T-helper 1 cell treated with Interleukin-12 subunit alpha and Interleukin-12 subunit beta and Interleukin-4 antibody, amounts not matched to agents 30 μg/mL and 1 μg/mL, for 36 hours (primary cell): ENCODE data around the gene QKI.
"Not testable (repeated sequence)": the region's sequence is repeated elsewhere in the genome, so short reads cannot be mapped to it uniquely, and the experiment has no call there.

ENCODE experiments used
- H3K27ac Mint-ChIP-seq: one replicate; pipeline ENCODE4 v1.8.0; 2021; ENCODE audit warnings: mild to moderate bottlenecking, mixed read lengths
- H3K27me3 Mint-ChIP-seq: one replicate; pipeline ENCODE4 v1.8.0; 2021; ENCODE audit warnings: low read depth, mixed read lengths
- H3K36me3 Mint-ChIP-seq: one replicate; pipeline ENCODE4 v1.8.0; 2021; ENCODE audit warnings: low read depth, mixed read lengths
- H3K4me1 Mint-ChIP-seq: one replicate; pipeline ENCODE4 v1.8.0; 2021; ENCODE audit warnings: low read depth, mixed read lengths
- H3K4me3 Mint-ChIP-seq: one replicate; pipeline ENCODE4 v1.8.0; 2021; ENCODE audit warnings: mild to moderate bottlenecking, moderate library complexity, mixed read lengths
- H3K9me3 Mint-ChIP-seq: one replicate; pipeline ENCODE4 v1.8.0; 2021; ENCODE audit warnings: mixed read lengths

Gene QKI

DNA sequence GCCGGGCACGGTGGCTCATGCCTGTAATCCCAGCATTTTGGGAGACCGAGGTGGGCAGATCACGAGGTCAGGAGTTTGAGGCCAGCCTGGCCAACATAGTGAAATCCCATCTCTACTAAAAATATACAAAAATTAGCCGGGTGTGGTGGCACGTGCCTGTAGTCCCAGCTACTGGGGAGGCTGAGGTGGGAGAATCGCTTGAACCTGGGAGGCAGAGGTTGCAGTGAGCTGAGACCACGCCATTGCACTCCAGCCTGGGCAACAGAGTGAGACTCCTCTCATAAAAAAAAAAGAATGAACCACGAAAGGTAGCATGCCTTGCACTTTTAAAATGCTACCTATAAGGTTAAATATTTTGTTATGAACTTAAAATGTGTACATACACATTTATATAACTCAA lies 19.0 kb downstream of the QKI start:
- H3K4me1 Mint-ChIP-seq = peaks cover 13% of the 10 kb centered on the region
- not testable (repeated sequence) for H3K36me3 Mint-ChIP-seq, H3K9me3 Mint-ChIP-seq, H3K27me3 Mint-ChIP-seq, H3K4me3 Mint-ChIP-seq, H3K27ac Mint-ChIP-seq

DNA sequence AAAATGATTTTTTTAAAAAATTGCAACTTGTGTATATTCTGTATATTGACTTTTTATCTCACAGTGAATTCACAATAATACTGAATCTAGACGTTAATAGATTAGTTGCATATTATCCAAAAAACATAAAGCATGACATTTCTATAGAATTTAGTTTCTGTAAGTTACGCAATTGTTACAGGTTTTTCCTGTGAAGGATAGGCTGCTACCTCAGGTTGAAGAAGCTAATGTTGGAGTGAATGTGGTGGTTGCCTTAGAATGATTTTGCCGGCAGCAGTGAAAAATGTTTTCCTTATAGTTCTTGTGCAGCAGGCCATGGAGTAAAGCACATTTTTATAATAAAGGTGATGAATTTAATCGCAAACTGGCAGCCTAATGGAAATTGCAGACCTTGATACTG lies 20.5 kb downstream of the QKI start:
- H3K4me1 Mint-ChIP-seq = peaks cover 16% of the 10 kb centered on the region
- H3K36me3 Mint-ChIP-seq = peaks cover 2% of the 10 kb centered on the region
- no peak overlapping the region for H3K27ac Mint-ChIP-seq
- no peaks in the 10 kb centered on the region for H3K27me3 Mint-ChIP-seq
- H3K9me3 Mint-ChIP-seq = no peaks in the 10 kb centered on the region
- H3K4me3 Mint-ChIP-seq = no peak overlapping the region

DNA sequence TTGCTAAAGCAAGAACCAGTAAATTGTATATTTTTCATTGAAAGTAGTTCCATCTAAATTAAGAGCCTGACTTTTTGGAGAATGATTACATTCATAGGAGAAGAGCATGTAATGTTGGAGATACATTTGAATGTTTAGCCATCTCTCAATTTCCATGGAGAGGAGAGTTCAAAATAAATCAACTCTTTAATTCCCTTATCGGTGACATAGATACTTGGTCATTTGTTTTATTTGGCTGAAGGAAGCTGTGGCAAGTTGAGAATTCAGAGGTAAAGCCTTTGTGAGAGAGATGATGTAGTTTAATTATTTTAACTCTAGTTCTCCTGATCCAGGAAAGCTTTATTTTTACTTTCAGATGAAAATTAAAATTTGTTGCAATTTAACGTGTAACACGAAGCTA lies 22.3 kb downstream of the QKI start:
- Mint-ChIP-seq H3K27ac (no peak overlapping the region), H3K9me3 (no peaks in the 10 kb centered on the region), H3K27me3 (no peaks in the 10 kb centered on the region), H3K36me3 (peaks cover 2% of the 10 kb centered on the region), H3K4me1 (peaks cover 15% of the 10 kb centered on the region), H3K4me3 (no peak overlapping the region)

DNA sequence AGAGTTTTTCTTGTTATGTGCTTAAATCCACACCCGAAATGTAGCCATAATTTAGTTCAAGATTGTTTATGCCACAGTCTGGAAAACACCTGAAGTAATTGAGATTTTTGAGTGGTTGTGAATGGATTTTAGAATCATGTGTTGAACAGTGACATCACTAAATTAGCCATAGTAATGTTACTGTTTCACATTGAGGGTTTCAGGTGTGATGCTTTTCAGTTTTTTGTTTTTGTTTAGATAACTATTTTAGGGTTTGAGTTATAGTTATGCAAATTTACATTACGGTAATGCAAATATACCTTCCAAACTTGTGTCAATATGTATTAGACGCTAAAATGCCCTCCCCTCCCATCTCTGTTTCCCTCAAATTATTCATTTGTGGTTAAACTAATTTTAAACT lies 22.9 kb downstream of the QKI start:
- Mint-ChIP-seq H3K4me1 (peaks cover 17% of the 10 kb centered on the region), H3K36me3 (peaks cover 2% of the 10 kb centered on the region), H3K27ac (no peak overlapping the region), H3K9me3 (no peaks in the 10 kb centered on the region), H3K27me3 (no peaks in the 10 kb centered on the region), H3K4me3 (no peak overlapping the region)

DNA sequence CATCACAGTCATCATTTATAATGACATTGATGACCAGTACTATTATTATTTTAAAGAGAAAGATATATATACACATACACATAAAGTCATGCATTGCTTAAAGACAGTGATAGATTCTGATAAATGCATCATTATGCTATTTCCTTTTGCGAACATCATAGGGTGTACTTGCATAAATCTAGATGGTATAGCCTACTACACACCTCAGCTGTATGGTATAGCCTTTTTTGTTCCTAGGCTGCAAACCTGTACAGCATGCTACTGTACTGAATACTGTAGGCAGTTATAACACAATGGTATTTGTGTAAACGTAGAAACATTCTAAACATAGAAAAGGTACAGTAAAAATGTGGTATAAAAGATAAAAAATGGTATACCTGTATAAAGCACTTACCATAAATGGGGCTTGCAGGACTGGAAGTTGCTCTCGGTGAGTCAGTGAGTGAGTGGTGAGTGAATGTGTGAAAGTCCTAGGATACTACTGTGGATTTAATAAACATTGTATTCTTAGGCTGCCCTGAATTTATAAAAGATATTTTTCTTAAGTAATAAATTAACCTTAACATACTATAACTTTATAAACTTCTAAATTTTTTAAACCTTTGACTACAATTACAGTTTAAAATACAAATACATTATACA lies 23.9 kb downstream of the QKI start:
- Mint-ChIP-seq H3K27ac (no peak overlapping the region), H3K9me3 (no peaks in the 10 kb centered on the region), H3K27me3 (no peaks in the 10 kb centered on the region), H3K36me3 (peaks cover 2% of the 10 kb centered on the region), H3K4me3 (no peak overlapping the region), H3K4me1 (peaks cover 15% of the 10 kb centered on the region)

DNA sequence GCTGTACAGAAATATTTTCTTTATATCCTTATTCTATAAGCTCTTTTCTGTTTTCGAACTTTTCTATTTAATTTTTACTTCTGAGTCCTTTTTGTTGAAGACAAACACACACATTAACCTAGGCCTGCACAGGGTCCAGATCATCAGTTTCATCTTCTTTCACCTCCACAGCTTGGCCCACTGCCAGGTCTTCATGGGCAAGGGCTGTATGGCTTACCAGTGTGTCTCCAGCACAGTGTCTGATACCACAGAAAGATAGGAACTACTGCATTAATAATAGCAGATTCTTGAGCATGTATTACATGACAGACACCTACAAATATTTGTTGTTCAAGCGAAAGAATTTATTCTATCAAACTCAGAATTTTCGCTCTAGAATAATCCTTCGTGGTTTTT lies 24.4 kb downstream of the QKI start:
- H3K36me3 Mint-ChIP-seq = peaks cover 2% of the 10 kb centered on the region
- no peak overlapping the region for H3K4me3 Mint-ChIP-seq
- H3K27me3 Mint-ChIP-seq = no peaks in the 10 kb centered on the region
- H3K9me3 Mint-ChIP-seq = no peaks in the 10 kb centered on the region
- H3K4me1 Mint-ChIP-seq = peaks cover 14% of the 10 kb centered on the region
- H3K27ac Mint-ChIP-seq = no peak overlapping the region

DNA sequence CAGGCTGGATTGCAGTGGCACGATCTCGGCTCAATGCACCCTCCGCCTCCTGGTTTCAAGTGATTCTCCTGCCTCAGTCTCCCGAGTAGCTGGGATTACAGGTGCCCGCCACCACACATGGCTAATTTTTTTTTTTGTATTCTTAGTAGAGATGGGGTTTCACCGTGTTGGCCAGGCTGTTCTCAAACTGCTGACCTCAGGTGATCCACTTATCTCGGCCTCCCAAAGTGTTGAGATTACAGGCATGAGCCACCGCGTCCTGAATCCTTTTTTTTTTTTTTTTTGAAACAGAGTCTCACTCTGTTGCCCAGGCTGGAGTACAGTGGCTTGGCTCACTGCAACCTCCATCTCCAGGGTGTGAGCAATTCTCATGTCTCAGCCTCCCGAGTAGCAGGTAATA lies 24.9 kb downstream of the QKI start:
- not testable (repeated sequence) for H3K4me3 Mint-ChIP-seq, H3K27ac Mint-ChIP-seq, H3K9me3 Mint-ChIP-seq, H3K27me3 Mint-ChIP-seq, H3K36me3 Mint-ChIP-seq
- H3K4me1 Mint-ChIP-seq = peaks cover 14% of the 10 kb centered on the region

DNA sequence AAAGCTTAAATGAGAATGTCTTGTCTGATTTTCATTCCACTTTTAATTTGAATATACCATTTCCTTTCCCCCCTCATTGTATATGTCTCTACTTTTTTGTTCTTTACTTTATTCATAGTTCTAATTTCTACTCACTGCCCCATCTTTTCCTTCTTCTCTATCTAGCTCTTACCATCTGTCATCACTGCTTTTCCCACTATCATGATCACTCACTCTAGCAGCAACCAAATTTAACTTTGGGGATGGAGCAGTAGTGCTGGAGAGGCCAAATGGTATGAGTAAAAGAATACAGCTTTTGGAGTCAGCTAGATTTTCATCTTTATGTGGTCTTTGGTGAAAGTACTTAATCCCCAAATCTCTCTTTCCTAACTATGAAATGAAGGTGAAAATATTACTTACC lies 25.5 kb downstream of the QKI start:
- H3K4me1 Mint-ChIP-seq = peaks cover 13% of the 10 kb centered on the region

DNA sequence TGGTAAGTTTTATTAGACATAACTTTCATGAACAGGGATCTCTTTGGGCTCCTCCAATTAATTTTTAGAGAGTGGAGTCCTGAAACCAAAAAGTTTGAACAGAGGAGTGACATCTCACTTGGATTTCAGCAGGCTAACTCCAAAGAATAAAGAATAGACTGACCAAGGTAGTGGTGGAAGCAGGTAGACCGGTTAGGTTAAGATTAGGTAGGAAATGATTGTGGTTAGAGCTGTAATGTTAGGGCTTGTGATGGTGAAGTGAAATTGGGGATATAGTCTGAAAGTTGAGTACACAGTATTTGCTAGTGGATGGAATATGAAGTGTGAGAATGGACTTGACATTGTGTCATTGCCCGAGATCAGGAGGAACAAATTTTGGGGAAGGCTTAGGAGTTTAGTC lies 27.8 kb downstream of the QKI start:
- no peaks in the 10 kb centered on the region for H3K27me3 Mint-ChIP-seq
- H3K4me1 Mint-ChIP-seq = peaks cover 16% of the 10 kb centered on the region
- H3K4me3 Mint-ChIP-seq = no peak overlapping the region
- H3K27ac Mint-ChIP-seq = no peak overlapping the region
- peaks cover 2% of the 10 kb centered on the region for H3K36me3 Mint-ChIP-seq
- H3K9me3 Mint-ChIP-seq = no peaks in the 10 kb centered on the region

More for the DNA sequence above, 25.5 kb downstream of the QKI start:
- Mint-ChIP-seq H3K27me3 (no peaks in the 10 kb centered on the region), H3K36me3 (peaks cover 2% of the 10 kb centered on the region), H3K4me3 (no peak overlapping the region), H3K9me3 (no peaks in the 10 kb centered on the region), H3K27ac (no peak overlapping the region)

DNA sequence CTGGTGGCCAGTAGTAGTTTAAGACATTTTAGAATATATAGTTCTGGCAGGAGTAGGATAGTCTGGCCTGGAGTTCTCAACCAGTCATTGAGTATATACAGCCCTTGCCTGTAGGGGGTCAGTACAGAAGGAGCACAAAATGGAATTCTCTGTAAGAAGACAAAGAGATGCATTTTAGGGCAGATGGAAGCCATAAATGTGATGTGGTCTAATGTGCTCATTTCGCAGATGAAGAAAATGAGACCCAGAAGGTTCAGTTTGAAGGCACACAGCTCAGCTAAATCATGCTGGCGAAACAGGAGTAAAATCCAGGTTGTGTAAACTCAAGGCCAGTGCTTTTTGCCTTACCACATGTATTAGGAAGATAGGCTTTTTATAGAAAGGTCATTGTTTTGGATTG lies 29.6 kb downstream of the QKI start:
- peaks cover 2% of the 10 kb centered on the region for H3K36me3 Mint-ChIP-seq
- H3K4me3 Mint-ChIP-seq = no peak overlapping the region
- H3K4me1 Mint-ChIP-seq = peaks cover 16% of the 10 kb centered on the region
- no peaks in the 10 kb centered on the region for H3K27me3 Mint-ChIP-seq
- H3K27ac Mint-ChIP-seq = no peak overlapping the region
- no peaks in the 10 kb centered on the region for H3K9me3 Mint-ChIP-seq

DNA sequence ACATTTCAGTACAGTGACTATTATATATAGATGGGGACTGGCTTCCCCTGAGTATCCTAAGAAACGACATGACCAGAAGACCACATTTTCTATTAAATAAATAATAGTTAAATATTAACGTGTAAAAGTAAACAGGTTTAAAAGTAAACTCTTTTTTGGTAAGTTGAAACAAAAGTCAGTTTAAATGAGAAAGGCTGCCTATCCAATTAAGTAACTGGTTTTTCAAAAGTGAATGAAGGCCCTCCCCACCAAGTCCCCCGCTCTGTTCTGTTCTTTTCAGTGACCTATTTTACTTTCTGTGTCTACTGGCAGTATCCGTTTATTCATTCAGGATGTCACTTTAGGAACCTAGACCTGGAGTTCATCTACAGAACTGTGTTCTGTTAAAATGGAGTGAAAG lies 32.0 kb downstream of the QKI start:
- Mint-ChIP-seq H3K4me1 (peaks cover 15% of the 10 kb centered on the region), H3K9me3 (no peaks in the 10 kb centered on the region), H3K27ac (no peak overlapping the region), H3K4me3 (no peak overlapping the region), H3K36me3 (no peaks in the 10 kb centered on the region), H3K27me3 (no peaks in the 10 kb centered on the region)

DNA sequence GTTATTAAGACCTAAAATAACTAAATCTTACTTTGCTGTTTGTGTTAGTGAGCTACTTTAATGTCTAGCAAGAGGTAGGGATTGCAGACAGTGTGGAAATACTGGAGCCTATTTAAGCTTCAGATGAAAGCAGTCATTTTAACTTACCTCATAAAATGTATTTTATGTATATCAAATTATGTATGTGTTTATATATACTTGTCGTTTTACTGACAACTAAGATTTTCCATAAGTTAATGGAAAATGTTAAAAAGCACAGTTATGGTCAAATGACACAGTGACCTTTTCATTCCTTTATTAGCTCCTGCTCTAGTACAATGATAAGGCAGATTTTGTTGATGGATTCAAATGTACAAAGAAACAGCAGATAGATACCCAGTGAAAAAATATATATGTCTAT lies 34.6 kb downstream of the QKI start:
- Mint-ChIP-seq H3K4me1 (peaks cover 6% of the 10 kb centered on the region), H3K27ac (no peak overlapping the region), H3K36me3 (no peaks in the 10 kb centered on the region), H3K9me3 (no peaks in the 10 kb centered on the region), H3K27me3 (no peaks in the 10 kb centered on the region), H3K4me3 (no peak overlapping the region)

DNA sequence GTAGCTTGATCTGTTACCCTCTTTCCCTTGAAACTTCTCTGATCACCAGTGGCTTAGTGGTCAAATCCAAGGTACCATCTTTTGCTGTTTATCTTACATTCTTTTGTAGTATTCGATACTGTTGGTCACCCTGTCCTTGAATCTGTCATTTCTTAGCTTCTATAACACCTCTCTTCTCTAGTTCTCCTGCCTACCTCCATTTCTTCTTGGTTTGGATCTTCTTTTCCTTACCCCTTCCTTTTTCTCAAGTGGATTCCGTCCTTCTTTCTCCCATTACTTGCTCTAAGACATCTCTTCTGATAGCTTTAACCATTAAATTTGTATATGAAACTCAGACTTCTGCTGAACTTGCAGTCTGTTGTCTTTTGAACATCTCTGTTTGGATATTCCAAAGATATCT lies 39.9 kb downstream of the QKI start:
- H3K36me3 Mint-ChIP-seq = peaks cover 9% of the 10 kb centered on the region
- no peak overlapping the region for H3K4me3 Mint-ChIP-seq
- peaks cover 25% of the 10 kb centered on the region for H3K4me1 Mint-ChIP-seq
- H3K27me3 Mint-ChIP-seq = no peaks in the 10 kb centered on the region
- no peaks in the 10 kb centered on the region for H3K9me3 Mint-ChIP-seq
- no peak overlapping the region for H3K27ac Mint-ChIP-seq

DNA sequence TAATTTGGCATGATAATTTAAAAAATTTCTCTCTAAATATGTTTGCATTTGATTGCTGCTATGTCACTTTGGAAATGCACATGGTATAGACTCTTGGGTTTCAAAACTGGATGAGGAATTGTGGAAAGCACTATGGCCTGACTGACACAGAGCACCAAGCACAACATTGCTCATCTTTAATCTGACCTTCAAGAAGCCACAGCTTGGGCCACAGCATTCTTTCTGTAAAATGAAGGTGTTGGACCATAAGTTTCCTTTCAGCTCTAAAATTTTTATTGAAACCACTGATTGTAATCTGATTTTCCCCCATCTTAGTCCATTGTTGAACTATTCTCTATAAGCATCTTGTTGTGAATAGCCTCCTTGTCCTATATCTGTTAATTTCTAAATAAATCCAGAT lies 41.0 kb downstream of the QKI start:
- H3K27ac Mint-ChIP-seq = no peak overlapping the region
- no peaks in the 10 kb centered on the region for H3K9me3 Mint-ChIP-seq
- no peaks in the 10 kb centered on the region for H3K27me3 Mint-ChIP-seq
- peaks cover 35% of the 10 kb centered on the region for H3K4me1 Mint-ChIP-seq
- no peak overlapping the region for H3K4me3 Mint-ChIP-seq
- peaks cover 9% of the 10 kb centered on the region for H3K36me3 Mint-ChIP-seq

DNA sequence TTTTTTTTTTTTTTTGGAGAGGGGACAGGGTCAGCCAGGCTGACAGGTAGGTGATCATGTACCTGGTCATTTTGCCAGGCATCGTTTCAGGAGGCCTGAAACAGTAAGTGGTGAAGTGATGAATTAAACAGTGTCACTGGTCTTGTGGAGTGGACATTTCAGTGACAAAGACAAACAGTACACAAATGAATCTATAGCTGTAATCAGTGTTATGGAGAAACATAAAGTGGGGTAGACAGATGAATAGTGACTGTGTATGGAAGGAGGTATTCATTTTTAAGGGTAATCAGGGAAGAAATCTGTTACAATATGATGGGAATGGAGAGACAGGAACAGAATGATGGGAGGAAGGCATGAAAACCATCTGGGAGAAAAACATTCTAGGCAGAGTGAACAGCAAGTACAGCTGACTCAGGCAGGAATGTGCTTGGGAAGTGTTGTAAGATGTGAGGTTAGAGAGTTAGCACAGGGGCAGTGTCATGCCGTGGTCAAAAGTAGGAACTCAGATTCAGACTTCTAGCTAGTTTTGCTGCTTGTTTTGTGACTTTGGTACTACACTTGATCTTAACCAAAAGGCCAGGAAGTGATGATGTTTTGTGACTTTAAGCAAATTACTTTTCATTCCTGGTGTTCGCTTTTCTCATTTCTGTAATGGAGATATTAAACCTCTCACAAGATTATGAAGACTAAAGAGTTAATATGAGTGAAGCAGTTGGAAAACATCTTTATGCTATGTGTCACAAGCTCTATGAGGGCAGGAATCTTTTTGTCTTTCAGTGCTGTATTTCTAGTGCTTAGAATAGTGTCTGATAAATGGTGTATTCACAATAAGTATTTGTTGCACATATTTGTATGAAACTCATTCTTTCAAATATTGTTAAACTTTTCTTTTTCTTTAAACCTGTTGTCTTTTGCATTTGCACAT lies 43.4 kb downstream of the QKI start:
- Mint-ChIP-seq H3K36me3 (peaks cover 14% of the 10 kb centered on the region), H3K27ac (peak overlapping the region; percentile 74), H3K9me3 (no peaks in the 10 kb centered on the region), H3K4me1 (peaks cover 45% of the 10 kb centered on the region), H3K4me3 (peak overlapping the region; percentile 2), H3K27me3 (no peaks in the 10 kb centered on the region)
